Right lung (tissue), 5 donors: ENCODE data around the gene FCMR. TPM values are rescaled to one million over a fixed set of nuclear protein-coding genes. Genes with fewer than 3 reads are reported as not detected.
A peak's percentile ranks its signal among the peaks of the same experiment; 100 is the strongest.
"Not testable (repeated sequence)": the region's sequence is repeated elsewhere in the genome, so short reads cannot be mapped to it uniquely, and the experiment has no call there.

ENCODE experiments used
- DNase-seq, 2 donors: peaks; one replicate each; pipeline ENCODE4 v3.0.0-alpha.2; 2013
- polyA plus RNA-seq, 5 donors: library from polyadenylated mRNA; unstranded; fragments of 120-200 nt; gene quantifications; one replicate each; pipeline versions ENCODE4 v1.2.1 to v1.2.3, GENCODE V29; 2013; ENCODE audit warnings: inconsistent platforms in 1 of 5, low replicate concordance in 1 of 5; ENCODE audit not compliant: insufficient read length in 5 of 5, insufficient read depth in 1 of 5

The FCMR gene
- polyA plus RNA-seq, 5 donors, result 2.3 to 4.2 (median 2.5) TPM

GRCh38 chr1:206875752-206876377 is 45.9 kb downstream of the FCMR start:
- DNase-seq, result no peak

- DNase-seq, result no peak
These were observed 48.0 kb downstream of the FCMR start for GRCh38 chr1:206873603-206874188.

DNA sequence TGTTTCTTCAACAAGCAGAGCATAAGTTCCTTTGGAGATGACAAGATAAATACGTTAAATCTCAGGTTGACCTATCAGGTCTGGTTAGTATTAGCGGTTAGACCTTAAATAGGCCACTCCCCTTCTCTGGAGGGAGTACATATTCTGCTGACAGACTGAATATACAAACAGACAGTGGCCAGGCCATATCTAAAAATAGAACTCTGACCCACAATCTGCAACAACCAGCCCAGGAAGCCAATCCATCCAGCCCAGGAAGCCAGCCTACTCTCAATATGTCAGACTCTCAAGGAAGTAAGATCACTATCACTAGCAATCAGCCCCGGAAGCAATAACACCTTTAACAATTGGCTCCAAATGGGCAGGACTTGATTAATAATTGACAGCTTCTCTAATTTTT is 49.6 kb downstream of the FCMR start:
- DNase-seq, result no peak

- DNase-seq, result no peak
These were observed 53.5 kb downstream of the FCMR start for GRCh38 chr1:206868264-206868663.

DNA sequence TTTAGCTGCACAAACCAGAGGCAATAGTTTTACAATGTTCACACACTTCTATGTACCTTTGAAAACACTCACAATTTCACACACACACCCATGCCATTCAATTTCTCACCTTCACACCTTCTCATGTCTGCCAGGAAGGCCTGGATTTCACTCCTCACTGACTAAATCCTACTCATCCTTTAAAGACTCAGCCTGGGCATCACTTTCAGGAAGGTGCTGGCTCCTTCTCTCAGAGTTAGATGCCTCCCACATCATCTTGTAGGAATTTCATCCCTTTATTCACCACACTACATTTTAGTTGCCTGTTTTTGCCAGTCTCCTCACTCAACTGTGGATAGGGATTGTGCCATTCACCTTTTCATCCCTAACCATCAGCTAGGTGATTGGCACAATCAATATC is 54.0 kb downstream of the FCMR start:
- DNase-seq, result no peak

DNA sequence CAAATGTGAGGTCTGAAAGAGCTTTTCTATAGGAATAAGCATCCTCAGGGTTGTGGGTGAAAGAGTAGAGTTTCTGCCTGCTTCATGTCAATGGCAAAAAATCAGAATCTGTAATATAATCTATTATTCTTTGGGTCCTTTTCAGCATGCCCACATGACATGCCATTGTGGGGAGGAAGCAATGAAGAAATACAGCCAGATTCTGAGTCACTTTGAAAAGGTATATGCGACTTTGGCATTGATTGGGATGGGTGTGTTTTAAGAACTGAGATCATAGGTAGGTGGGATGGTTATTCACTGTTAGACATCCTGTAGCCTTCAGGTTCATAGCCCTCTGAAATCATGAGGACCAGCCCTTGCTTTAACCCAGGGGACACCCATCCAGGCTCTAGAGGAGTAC is 54.5 kb downstream of the FCMR start:
- DNase-seq, result no peak

DNA sequence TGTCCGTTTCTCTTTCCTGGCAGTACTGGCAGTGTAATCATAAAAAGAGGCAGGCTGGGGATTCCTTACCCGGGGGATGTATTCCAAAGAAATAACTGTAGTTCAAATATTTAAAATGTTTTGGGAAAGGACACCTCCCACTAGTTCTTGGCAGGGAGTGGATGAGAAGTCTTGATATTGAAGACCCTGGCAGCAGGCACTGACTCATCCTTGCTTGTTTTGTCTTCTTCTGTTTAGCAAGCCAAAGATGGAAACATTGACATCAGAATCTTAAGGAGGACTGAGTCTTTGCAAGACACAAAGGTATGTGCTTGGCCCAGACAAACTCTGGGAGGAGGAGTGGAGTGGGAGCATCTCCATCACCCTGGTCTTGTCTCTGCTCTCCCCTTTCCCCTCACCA is 55.7 kb downstream of the FCMR start:
- no peak for DNase-seq

GRCh38 chr1:206864939-206865671 is 56.6 kb downstream of the FCMR start, which contains the start of gene IL20:
IL20 (plus strand) TSS chr1:206865623; CDS start chr1:206865853, 230 bp downstream.
- peak; percentile 29 to 52 for DNase-seq

DNA sequence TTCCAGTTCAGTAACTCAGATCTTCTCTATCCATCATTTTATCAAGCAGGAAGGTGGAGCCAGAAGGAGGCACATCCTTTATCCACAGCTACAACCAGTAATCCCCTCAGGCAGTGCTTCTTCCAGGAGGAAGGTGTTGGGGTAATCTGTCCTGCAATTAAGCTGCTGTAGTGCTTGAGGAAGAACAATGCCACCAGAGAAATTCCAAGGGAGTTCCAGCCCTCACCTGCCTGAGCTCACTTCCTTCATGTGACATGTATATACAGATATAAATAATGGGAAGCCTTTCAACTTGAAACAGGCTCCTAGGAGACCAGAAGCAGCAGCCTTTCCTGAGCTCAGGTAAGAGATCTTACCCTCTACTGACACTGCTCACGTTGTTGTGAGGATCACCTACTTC is 58.5 kb downstream of the FCMR start:
- no peak for DNase-seq

GRCh38 chr1:206860165-206860564 is 61.6 kb downstream of the FCMR start:
- DNase-seq, result no peak

DNA sequence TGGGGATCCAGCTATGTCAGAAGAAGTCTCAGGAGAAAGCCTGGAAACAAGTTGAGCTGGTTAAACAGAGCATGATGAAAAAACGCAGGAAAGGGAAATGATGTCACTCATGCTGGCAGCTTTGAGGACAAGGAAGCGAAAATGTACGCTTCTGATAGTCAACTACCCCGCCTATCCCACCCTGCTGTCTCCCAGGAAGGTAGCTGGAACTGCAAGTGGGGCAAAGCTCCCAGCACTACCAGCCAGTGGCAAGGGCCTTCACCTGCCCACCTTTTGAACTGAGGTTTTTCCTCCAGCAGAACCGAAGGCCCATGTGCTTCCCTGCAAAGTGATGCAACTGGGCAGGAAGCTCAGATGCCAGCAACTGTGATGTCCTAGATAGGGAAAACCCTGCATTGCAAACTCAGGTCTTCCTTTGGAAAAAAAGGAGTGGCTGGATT is 62.6 kb downstream of the FCMR start:
- no peak for DNase-seq

GRCh38 chr1:206856674-206857464 is 64.9 kb downstream of the FCMR start:
- DNase-seq, result no peak

DNA sequence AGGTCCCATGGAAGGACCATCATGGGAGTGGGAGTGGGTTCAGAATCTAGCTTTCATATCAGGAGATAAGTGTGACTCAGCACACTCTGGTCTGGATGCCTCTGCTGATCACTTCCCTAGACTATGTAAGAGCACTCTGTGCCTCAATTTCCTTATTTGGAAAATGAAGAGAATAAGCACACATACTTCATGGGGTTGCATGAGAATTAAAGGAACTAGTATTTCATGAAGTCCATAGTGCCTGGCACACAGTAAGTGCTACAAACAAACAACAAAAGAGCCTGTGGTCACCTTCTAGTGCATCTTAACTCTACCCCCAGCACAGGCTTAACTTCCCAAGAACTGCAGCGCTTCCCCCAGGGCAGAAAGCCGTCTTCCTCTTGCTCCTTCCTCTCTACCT is 65.9 kb downstream of the FCMR start:
- DNase-seq, result no peak

DNA sequence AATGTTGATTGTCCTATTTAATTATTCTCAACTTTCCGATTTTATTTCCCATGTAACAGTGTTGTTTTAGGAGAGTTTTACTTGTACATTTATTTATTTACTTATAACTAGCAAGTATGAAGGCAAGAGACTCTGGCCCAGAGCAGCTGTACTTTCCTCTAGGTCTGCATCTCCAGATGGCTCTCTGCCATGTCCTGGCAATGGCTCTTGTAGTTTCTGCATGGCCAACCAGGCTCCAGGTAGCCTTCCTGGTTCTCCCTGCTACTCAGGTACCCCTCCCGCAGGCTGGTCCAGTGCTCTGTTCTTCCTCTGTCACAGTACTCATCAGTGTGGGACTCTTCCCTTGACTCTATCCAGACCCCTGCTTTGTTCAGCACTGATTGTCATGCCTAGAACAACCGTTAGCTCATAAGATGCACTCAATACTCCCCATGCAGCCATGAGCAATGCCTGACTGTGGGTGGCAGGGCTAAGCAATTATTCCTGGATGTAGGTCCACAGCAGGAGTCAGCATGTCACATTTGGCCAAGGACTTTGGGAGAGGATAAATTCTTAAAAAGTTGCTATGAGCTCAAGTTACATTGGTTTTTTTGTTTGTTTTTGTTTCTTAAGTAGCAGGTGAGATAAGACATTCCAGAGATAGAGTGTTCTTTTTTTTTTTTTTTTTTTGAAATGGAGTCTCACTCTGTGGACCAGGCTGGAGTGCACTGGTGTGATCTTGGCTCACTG is 67.2 kb downstream of the FCMR start:
- no peak for DNase-seq

DNA sequence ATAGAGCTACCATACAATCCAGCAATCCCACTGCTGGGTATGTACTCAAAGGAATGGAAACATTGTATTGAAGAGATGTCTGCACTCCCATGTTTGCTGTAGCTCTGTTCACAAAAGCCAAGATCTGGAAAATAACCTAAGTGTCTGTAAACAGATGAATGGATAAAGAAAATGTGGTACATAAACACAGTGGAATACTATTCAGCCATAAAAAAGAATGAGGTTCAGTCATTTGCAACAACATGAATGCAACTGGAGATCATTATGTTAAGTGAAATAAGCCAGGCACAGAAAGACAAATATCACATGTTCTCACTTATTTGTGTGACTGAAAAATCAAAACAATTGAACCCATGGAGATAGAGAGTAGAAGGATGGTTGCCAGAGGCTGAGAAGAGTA is 68.0 kb downstream of the FCMR start:
- DNase-seq, result not testable (repeated sequence)

Other genes starting within 250 kb of the FCMR start
- gene MAPKAPK2, start 237.0 kb downstream of the FCMR start, polyA plus RNA-seq, result 10 to 100 TPM; 52.1 to 65.9 (median 53.6) TPM
- gene IL19, start 151.2 kb downstream of the FCMR start, polyA plus RNA-seq, result not detected
- gene IL10, start 149.4 kb downstream of the FCMR start, polyA plus RNA-seq, result 1 to 10 TPM in 1 of 5 donors, under 1 TPM in 4; 0.38 to 1.0 (median 0.47) TPM
- gene IL20, start 56.3 kb downstream of the FCMR start, polyA plus RNA-seq, result not detected
- under 1 TPM; 0.22 to 0.64 (median 0.29) TPM for gene IL24, start 24.5 kb downstream of the FCMR start, polyA plus RNA-seq
- under 1 TPM; 0.09 to 0.26 (median 0.13) TPM for gene PIGR, start 24.5 kb upstream of the FCMR start, polyA plus RNA-seq
- under 1 TPM in 3 of 5 donors, not detected in 2; 0.09 to 0.10 (median 0.09) TPM for gene FCAMR, start 48.5 kb upstream of the FCMR start, polyA plus RNA-seq
- 10 to 100 TPM; 29.2 to 62.5 (median 36.6) TPM for gene C1orf116, start 110.8 kb upstream of the FCMR start, polyA plus RNA-seq
- 10 to 100 TPM in 4 of 5 donors, 1 to 10 TPM in 1; 9.6 to 17.9 (median 14.0) TPM for gene YOD1, start 129.3 kb upstream of the FCMR start, polyA plus RNA-seq
- gene PFKFB2, start 131.3 kb upstream of the FCMR start, polyA plus RNA-seq, result 10 to 100 TPM; 12.6 to 18.4 (median 14.6) TPM
- gene C4BPB, start 166.9 kb upstream of the FCMR start, polyA plus RNA-seq, result under 1 TPM; 0.46 to 0.86 (median 0.64) TPM
- 1 to 10 TPM in 1 of 5 donors, under 1 TPM in 4; 0.24 to 6.1 (median 0.42) TPM for gene C4BPA, start 182.3 kb upstream of the FCMR start, polyA plus RNA-seq